HG03097 (cell line): ENCODE measurements around the gene RPRD2.
A peak's percentile ranks its signal among the peaks of the same experiment; 100 is the strongest.

Source experiments
- ATAC-seq: cut with Tn5 transposase; IDR thresholded peaks from one replicate; pipeline ENCODE4 v1.9.1; 2021; ENCODE audit not compliant: unreplicated experiment, low FRiP score

RPRD2 gene

GRCh38 chr1:150466964-150467363 lies 103.0 kb downstream of the RPRD2 start:
- ATAC-seq = no peak

GRCh38 chr1:150469291-150469690 lies 105.3 kb downstream of the RPRD2 start:
- ATAC-seq = no peak

GRCh38 chr1:150472601-150473200 lies 108.8 kb downstream of the RPRD2 start:
- no peak for ATAC-seq

- no peak for ATAC-seq
These were observed 109.7 kb downstream of the RPRD2 start for GRCh38 chr1:150473659-150474058.

- ATAC-seq = no peak
These were observed 110.9 kb downstream of the RPRD2 start for GRCh38 chr1:150474869-150475268.

GRCh38 chr1:150476754-150477153 lies 112.8 kb downstream of the RPRD2 start:
- ATAC-seq = no peak

- no peak for ATAC-seq
These were observed 113.4 kb downstream of the RPRD2 start for GRCh38 chr1:150477320-150477719.

GRCh38 chr1:150477733-150478132 lies 113.8 kb downstream of the RPRD2 start:
- ATAC-seq = no peak

GRCh38 chr1:150479370-150479769 lies 115.4 kb downstream of the RPRD2 start:
- ATAC-seq = no peak

- no peak for ATAC-seq
These were observed 116.0 kb downstream of the RPRD2 start for GRCh38 chr1:150479927-150480352.

- ATAC-seq = no peak
These were observed 120.5 kb downstream of the RPRD2 start for GRCh38 chr1:150484431-150484830.

GRCh38 chr1:150484861-150485260 lies 120.9 kb downstream of the RPRD2 start:
- ATAC-seq = no peak

- ATAC-seq = peak; percentile 97
These were observed 123.2 kb downstream of the RPRD2 start, which contains the start of gene TARS2 for GRCh38 chr1:150486966-150487762. TARS2 (plus strand) TSS chr1:150487419; CDS start chr1:150487451, 32 bp downstream.

GRCh38 chr1:150487763-150488115 lies 123.8 kb downstream of the RPRD2 start:
- ATAC-seq = no peak

- no peak for ATAC-seq
These were observed 129.2 kb downstream of the RPRD2 start for GRCh38 chr1:150493175-150493574.

- no peak for ATAC-seq
These were observed 134.4 kb downstream of the RPRD2 start for GRCh38 chr1:150498342-150498741.

GRCh38 chr1:150505431-150505830 lies 141.5 kb downstream of the RPRD2 start:
- ATAC-seq = no peak

GRCh38 chr1:150507912-150508864 lies 144.2 kb downstream of the RPRD2 start, which contains the start of gene ECM1:
ECM1 (plus strand) TSS chr1:150508109; CDS start chr1:150508210, 101 bp downstream.
- no peak for ATAC-seq

- no peak for ATAC-seq
These were observed 145.0 kb downstream of the RPRD2 start for GRCh38 chr1:150508982-150509381.

GRCh38 chr1:150511551-150511950 lies 147.6 kb downstream of the RPRD2 start:
- ATAC-seq = no peak
